GM23338 (cell line): Measurements from ENCODE around the gene FADD. TPM values are rescaled to one million over a fixed set of nuclear protein-coding genes. Genes with fewer than 3 reads are reported as not detected.

Source experiments
- ATAC-seq: fragments of 200-7000 bp; cut with Tn5 transposase; 3 replicates; pipeline ENCODE4 v1.9.1; 2020
- DNase-seq: peaks from one replicate; pipeline ENCODE4 v3.0.0-alpha.2; 2015; ENCODE audit warnings: low spot score
- H2AFZ ChIP-seq: fragments of 200-600 bp; sonication (generic); 2 replicates; pipeline ENCODE4 v1.8.0; 2016; ENCODE audit warnings: antibody characterized with exemption, mild to moderate bottlenecking, moderate library complexity
- H3F3A ChIP-seq: fragments of 200-600 bp; sonication (generic); replicated peaks from 2 replicates; pipeline ENCODE4 v1.8.0; 2017; ENCODE audit warnings: antibody characterized with exemption, mixed run types, low read depth
- H3K27ac ChIP-seq: fragments of 200-600 bp; sonication (generic); 2 replicates; pipeline ENCODE4 v1.6.1; 2016; ENCODE audit warnings: low read depth
- H3K27me3 ChIP-seq: fragments of 200-600 bp; sonication (generic); 2 replicates; pipeline ENCODE4 v1.8.0; 2016; ENCODE audit warnings: mild to moderate bottlenecking, mixed run types, moderate library complexity; ENCODE audit not compliant: insufficient read depth
- H3K36me3 ChIP-seq: fragments of 200-600 bp; sonication (generic); 2 replicates; pipeline ENCODE4 v1.8.0; 2016; ENCODE audit warnings: mild to moderate bottlenecking; ENCODE audit not compliant: insufficient read depth
- H3K4me1 ChIP-seq: fragments of 200-600 bp; sonication (generic); 2 replicates; pipeline ENCODE4 v1.8.0; 2016; ENCODE audit warnings: mild to moderate bottlenecking, moderate library complexity; ENCODE audit not compliant: insufficient read depth
- H3K4me2 ChIP-seq: fragments of 200-600 bp; sonication (generic); 2 replicates; pipeline ENCODE4 v1.7.1; 2017; ENCODE audit warnings: mixed run types
- H3K4me3 ChIP-seq: fragments of 200-600 bp; sonication (generic); 2 replicates; pipeline ENCODE4 v1.6.1; 2016; ENCODE audit warnings: mixed run types
- H3K79me2 ChIP-seq: fragments of 200-600 bp; sonication (generic); replicated peaks from 2 replicates; pipeline ENCODE4 v1.8.0; 2017; ENCODE audit warnings: mild to moderate bottlenecking; ENCODE audit not compliant: insufficient read depth
- H3K9me2 ChIP-seq: fragments of 200-600 bp; sonication (generic); 2 replicates; pipeline ENCODE4 v1.8.0; 2017; ENCODE audit not compliant: insufficient read depth
- H4K20me1 ChIP-seq: fragments of 200-600 bp; sonication (generic); replicated peaks from 2 replicates; pipeline ENCODE4 v1.8.0; 2017; ENCODE audit warnings: mild to moderate bottlenecking; ENCODE audit not compliant: insufficient read depth
- H3K27ac Mint-ChIP-seq: 2 replicates; pipeline ENCODE4 v1.8.0; 2020; ENCODE audit warnings: inconsistent platforms, mild to moderate bottlenecking, moderate library complexity, mixed read lengths
- H3K27me3 Mint-ChIP-seq: 3 replicates; pipeline ENCODE4 v1.8.0; 2022; ENCODE audit warnings: low read depth, mild to moderate bottlenecking, moderate library complexity, mixed read lengths, inconsistent platforms; ENCODE audit not compliant: insufficient read depth, poor library complexity
- H3K36me3 Mint-ChIP-seq: 3 replicates; pipeline ENCODE4 v1.8.0; 2021; ENCODE audit warnings: low read depth, mild to moderate bottlenecking, inconsistent platforms, moderate library complexity, mixed read lengths
- H3K4me1 Mint-ChIP-seq: 3 replicates; pipeline ENCODE4 v1.8.0; 2020; ENCODE audit warnings: mild to moderate bottlenecking, inconsistent platforms, mixed read lengths
- H3K4me3 Mint-ChIP-seq: 3 replicates; pipeline ENCODE4 v1.8.0; 2021; ENCODE audit warnings: moderate library complexity, mild to moderate bottlenecking, inconsistent platforms, mixed read lengths
- H3K9me3 Mint-ChIP-seq: 3 replicates; pipeline ENCODE4 v1.8.0; 2020; ENCODE audit warnings: moderate library complexity, mild to moderate bottlenecking, inconsistent platforms, mixed read lengths
- CREB1 ChIP-seq: fragments of 250-450 bp; sonication (Bioruptor Pico); IDR thresholded peaks from 2 replicates; pipeline ENCODE4 v1.5.0; 2020; ENCODE audit warnings: low read depth, mild to moderate bottlenecking, moderate library complexity
- EZH2 ChIP-seq: fragments of 200-600 bp; sonication (generic); IDR thresholded peaks from one replicate; pipeline ENCODE4 v1.8.0; 2017; ENCODE audit warnings: antibody characterized with exemption, mild to moderate bottlenecking, low read depth; ENCODE audit not compliant: unreplicated experiment
- EZH2phosphoT487 ChIP-seq: fragments of 200-600 bp; sonication (generic); IDR thresholded peaks from one replicate; pipeline ENCODE4 v1.8.1; 2018; ENCODE audit warnings: antibody characterized with exemption; ENCODE audit not compliant: unreplicated experiment
- JUNB ChIP-seq: IDR thresholded peaks from one replicate; pipeline ENCODE4 v1.6.1; 2016; ENCODE audit warnings: antibody characterized with exemption; ENCODE audit not compliant: unreplicated experiment
- NANOG ChIP-seq: IDR thresholded peaks from 2 replicates; pipeline ENCODE4 v1.6.1; 2016; ENCODE audit warnings: antibody characterized with exemption, borderline replicate concordance
- POLR2AphosphoS5 ChIP-seq: IDR thresholded peaks from 2 replicates; pipeline ENCODE4 v1.6.1; 2016; ENCODE audit warnings: antibody characterized with exemption, low read depth
- STAT1 ChIP-seq: IDR thresholded peaks from one replicate; pipeline ENCODE4 v1.6.1; 2016; ENCODE audit warnings: antibody characterized with exemption; ENCODE audit not compliant: unreplicated experiment
- ZNF114 ChIP-seq: fragments of 250-450 bp; sonication (Bioruptor Pico); IDR thresholded peaks from 2 replicates; pipeline ENCODE4 v1.5.0; 2020; ENCODE audit warnings: mild to moderate bottlenecking, moderate library complexity
- ZNF331 ChIP-seq: fragments of 250-450 bp; sonication (Bioruptor Pico); IDR thresholded peaks from 2 replicates; pipeline ENCODE4 v1.5.0; 2020; ENCODE audit warnings: low read depth, mild to moderate bottlenecking, moderate library complexity
- polyA plus RNA-seq: library from polyadenylated mRNA; unstranded; fragments of >200 nt; fragmentation: Nextera tagmentation; extraction: Ambion mirVana; gene quantifications from 2 replicates; pipeline ENCODE4 v1.2.1, GENCODE V29; 2016
- total RNA-seq: library from RNA; depleted of rRNA; stranded (reverse); fragments of >200 nt; shearing (Covaris generic); gene quantifications from 2 replicates; pipeline ENCODE4 v1.2.3, GENCODE V29; 2014
- TF ChIP-seq, protein P1 (sequence below): fragments of 250-450 bp; sonication (Bioruptor Pico); IDR thresholded peaks from 2 replicates; pipeline ENCODE4 v1.5.0; 2020; ENCODE audit warnings: mild to moderate bottlenecking, moderate library complexity
- TF ChIP-seq, protein P2 (sequence below), 2 experiments: fragments of 200-600 bp in 1 of 2; sonication (generic) in 1 of 2; conservative IDR thresholded peaks; 2 replicates each; pipeline versions ENCODE4 v1.5.1 to v1.6.1; 2016 to 2017; ENCODE audit warnings: antibody characterized with exemption in 2 of 2, low read depth in 2 of 2, mild to moderate bottlenecking in 2 of 2, moderate library complexity in 1 of 2
- TF ChIP-seq, protein P3 (sequence below): IDR thresholded peaks from one replicate; pipeline ENCODE4 v1.6.1; 2018; ENCODE audit warnings: antibody characterized with exemption; ENCODE audit not compliant: unreplicated experiment
- TF ChIP-seq, protein P4 (sequence below): IDR thresholded peaks from 2 replicates; pipeline ENCODE4 v1.6.1; 2016; ENCODE audit warnings: antibody characterized with exemption

Gene FADD
- total and polyA plus RNA-seq, 2 experiments from 2014 or later = 19.7 to 65.8 TPM

DNA sequence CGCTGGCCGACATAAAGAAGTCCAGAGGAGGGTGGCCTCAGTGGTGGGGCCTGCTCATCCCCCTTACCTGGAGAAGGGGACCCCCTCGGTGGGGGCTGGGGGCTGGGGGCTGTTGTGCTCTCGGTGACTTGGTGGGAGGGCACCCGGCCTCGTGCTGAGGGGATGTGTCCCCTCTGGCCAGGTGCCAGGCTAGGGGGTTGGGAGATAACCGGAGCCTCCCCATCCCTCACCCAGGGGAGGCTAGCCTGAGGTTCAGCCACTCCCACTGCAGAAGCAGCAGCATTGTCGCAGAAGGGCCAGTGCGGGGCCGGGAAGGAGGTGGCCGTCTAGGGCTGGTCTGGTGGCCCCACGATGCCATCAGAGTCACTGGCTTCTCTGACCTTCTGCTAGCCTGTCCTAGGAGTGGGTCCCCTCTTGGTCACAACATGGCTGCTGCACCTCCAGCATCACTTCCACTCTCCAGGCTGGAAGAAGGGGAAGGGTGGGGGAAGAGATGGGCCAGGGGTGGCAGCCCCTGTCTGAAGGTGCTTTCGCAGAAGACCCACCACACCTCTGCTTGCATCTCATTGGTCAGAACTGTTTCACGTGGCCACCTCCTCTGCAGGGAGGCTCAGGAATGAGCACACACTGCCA, 44.2 kb upstream of the FADD start:
- H3F3A ChIP-seq = no peaks in the 10 kb centered on the region
- no peaks in the 10 kb centered on the region for H3K79me2 ChIP-seq
- no peak overlapping the region for H3K4me3 ChIP-seq
- H2AFZ ChIP-seq = no peak overlapping the region
- H3K4me1 Mint-ChIP-seq = peaks cover 4% of the 10 kb centered on the region; the same call in 1 of the 3 replicates
- H3K36me3 ChIP-seq = no peaks in the 10 kb centered on the region
- H3K4me2 ChIP-seq = no peak overlapping the region
- TF ChIP-seq EZH2phosphoT487 (no peak), ZNF331 (CRISPR knock-in tag) (no peak), CREB1 (CRISPR knock-in tag) (no peak), NANOG (no peak), ZNF114 (CRISPR knock-in tag) (no peak), JUNB (no peak), STAT1 (no peak), POLR2AphosphoS5 (no peak), EZH2 (no peak)
- TF ChIP-seq, protein P1, sequence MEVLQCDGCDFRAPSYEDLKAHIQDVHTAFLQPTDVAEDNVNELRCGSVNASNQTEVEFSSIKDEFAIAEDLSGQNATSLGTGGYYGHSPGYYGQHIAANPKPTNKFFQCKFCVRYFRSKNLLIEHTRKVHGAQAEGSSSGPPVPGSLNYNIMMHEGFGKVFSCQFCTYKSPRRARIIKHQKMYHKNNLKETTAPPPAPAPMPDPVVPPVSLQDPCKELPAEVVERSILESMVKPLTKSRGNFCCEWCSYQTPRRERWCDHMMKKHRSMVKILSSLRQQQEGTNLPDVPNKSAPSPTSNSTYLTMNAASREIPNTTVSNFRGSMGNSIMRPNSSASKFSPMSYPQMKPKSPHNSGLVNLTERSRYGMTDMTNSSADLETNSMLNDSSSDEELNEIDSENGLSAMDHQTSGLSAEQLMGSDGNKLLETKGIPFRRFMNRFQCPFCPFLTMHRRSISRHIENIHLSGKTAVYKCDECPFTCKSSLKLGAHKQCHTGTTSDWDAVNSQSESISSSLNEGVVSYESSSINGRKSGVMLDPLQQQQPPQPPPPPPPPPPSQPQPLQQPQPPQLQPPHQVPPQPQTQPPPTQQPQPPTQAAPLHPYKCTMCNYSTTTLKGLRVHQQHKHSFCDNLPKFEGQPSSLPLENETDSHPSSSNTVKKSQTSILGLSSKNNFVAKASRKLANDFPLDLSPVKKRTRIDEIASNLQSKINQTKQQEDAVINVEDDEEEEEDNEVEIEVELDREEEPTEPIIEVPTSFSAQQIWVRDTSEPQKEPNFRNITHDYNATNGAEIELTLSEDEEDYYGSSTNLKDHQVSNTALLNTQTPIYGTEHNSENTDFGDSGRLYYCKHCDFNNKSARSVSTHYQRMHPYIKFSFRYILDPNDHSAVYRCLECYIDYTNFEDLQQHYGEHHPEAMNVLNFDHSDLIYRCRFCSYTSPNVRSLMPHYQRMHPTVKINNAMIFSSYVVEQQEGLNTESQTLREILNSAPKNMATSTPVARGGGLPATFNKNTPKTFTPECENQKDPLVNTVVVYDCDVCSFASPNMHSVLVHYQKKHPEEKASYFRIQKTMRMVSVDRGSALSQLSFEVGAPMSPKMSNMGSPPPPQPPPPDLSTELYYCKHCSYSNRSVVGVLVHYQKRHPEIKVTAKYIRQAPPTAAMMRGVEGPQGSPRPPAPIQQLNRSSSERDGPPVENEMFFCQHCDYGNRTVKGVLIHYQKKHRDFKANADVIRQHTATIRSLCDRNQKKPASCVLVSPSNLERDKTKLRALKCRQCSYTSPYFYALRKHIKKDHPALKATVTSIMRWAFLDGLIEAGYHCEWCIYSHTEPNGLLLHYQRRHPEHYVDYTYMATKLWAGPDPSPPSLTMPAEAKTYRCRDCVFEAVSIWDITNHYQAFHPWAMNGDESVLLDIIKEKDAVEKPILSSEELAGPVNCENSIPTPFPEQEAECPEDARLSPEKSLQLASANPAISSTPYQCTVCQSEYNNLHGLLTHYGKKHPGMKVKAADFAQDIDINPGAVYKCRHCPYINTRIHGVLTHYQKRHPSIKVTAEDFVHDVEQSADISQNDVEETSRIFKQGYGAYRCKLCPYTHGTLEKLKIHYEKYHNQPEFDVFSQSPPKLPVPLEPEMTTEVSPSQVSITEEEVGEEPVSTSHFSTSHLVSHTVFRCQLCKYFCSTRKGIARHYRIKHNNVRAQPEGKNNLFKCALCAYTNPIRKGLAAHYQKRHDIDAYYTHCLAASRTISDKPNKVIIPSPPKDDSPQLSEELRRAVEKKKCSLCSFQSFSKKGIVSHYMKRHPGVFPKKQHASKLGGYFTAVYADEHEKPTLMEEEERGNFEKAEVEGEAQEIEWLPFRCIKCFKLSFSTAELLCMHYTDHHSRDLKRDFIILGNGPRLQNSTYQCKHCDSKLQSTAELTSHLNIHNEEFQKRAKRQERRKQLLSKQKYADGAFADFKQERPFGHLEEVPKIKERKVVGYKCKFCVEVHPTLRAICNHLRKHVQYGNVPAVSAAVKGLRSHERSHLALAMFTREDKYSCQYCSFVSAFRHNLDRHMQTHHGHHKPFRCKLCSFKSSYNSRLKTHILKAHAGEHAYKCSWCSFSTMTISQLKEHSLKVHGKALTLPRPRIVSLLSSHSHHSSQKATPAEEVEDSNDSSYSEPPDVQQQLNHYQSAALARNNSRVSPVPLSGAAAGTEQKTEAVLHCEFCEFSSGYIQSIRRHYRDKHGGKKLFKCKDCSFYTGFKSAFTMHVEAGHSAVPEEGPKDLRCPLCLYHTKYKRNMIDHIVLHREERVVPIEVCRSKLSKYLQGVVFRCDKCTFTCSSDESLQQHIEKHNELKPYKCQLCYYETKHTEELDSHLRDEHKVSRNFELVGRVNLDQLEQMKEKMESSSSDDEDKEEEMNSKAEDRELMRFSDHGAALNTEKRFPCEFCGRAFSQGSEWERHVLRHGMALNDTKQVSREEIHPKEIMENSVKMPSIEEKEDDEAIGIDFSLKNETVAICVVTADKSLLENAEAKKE (CRISPR knock-in tag) = no peak
- TF ChIP-seq, protein P2, sequence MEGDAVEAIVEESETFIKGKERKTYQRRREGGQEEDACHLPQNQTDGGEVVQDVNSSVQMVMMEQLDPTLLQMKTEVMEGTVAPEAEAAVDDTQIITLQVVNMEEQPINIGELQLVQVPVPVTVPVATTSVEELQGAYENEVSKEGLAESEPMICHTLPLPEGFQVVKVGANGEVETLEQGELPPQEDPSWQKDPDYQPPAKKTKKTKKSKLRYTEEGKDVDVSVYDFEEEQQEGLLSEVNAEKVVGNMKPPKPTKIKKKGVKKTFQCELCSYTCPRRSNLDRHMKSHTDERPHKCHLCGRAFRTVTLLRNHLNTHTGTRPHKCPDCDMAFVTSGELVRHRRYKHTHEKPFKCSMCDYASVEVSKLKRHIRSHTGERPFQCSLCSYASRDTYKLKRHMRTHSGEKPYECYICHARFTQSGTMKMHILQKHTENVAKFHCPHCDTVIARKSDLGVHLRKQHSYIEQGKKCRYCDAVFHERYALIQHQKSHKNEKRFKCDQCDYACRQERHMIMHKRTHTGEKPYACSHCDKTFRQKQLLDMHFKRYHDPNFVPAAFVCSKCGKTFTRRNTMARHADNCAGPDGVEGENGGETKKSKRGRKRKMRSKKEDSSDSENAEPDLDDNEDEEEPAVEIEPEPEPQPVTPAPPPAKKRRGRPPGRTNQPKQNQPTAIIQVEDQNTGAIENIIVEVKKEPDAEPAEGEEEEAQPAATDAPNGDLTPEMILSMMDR (conservative IDR thresholded peaks at IDR 0.05; ENCODE audit: low read depth in 2 of 2) = no peak
- TF ChIP-seq, protein P3, sequence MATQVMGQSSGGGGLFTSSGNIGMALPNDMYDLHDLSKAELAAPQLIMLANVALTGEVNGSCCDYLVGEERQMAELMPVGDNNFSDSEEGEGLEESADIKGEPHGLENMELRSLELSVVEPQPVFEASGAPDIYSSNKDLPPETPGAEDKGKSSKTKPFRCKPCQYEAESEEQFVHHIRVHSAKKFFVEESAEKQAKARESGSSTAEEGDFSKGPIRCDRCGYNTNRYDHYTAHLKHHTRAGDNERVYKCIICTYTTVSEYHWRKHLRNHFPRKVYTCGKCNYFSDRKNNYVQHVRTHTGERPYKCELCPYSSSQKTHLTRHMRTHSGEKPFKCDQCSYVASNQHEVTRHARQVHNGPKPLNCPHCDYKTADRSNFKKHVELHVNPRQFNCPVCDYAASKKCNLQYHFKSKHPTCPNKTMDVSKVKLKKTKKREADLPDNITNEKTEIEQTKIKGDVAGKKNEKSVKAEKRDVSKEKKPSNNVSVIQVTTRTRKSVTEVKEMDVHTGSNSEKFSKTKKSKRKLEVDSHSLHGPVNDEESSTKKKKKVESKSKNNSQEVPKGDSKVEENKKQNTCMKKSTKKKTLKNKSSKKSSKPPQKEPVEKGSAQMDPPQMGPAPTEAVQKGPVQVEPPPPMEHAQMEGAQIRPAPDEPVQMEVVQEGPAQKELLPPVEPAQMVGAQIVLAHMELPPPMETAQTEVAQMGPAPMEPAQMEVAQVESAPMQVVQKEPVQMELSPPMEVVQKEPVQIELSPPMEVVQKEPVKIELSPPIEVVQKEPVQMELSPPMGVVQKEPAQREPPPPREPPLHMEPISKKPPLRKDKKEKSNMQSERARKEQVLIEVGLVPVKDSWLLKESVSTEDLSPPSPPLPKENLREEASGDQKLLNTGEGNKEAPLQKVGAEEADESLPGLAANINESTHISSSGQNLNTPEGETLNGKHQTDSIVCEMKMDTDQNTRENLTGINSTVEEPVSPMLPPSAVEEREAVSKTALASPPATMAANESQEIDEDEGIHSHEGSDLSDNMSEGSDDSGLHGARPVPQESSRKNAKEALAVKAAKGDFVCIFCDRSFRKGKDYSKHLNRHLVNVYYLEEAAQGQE = no peak
- TF ChIP-seq, protein P4, sequence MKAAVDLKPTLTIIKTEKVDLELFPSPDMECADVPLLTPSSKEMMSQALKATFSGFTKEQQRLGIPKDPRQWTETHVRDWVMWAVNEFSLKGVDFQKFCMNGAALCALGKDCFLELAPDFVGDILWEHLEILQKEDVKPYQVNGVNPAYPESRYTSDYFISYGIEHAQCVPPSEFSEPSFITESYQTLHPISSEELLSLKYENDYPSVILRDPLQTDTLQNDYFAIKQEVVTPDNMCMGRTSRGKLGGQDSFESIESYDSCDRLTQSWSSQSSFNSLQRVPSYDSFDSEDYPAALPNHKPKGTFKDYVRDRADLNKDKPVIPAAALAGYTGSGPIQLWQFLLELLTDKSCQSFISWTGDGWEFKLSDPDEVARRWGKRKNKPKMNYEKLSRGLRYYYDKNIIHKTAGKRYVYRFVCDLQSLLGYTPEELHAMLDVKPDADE = no peak
- no peaks in the 10 kb centered on the region for H4K20me1 ChIP-seq
- no peaks in the 10 kb centered on the region for H3K9me2 ChIP-seq
- H3K27me3 ChIP-seq = no peaks in the 10 kb centered on the region
- H3K27ac Mint-ChIP-seq = no peak overlapping the region
- H3K9me3 Mint-ChIP-seq = no peaks in the 10 kb centered on the region
- no peaks in the 10 kb centered on the region for H3K36me3 Mint-ChIP-seq
- DNase-seq = no peak
- no peak overlapping the region for H3K4me3 Mint-ChIP-seq
- no peak overlapping the region for H3K27ac ChIP-seq
- H3K27me3 Mint-ChIP-seq = peaks cover 13% of the 10 kb centered on the region
- ATAC-seq = no peak
- no peaks in the 10 kb centered on the region for H3K4me1 ChIP-seq
